IPS-18a (cell line): ENCODE data around the gene LPIN3.

ENCODE experiments used
- H3K27ac ChIP-seq: one replicate; pipeline ENCODE4 v1.5.1; 2013; ENCODE audit warnings: low read length
- H3K27me3 ChIP-seq: one replicate; pipeline ENCODE4 v1.6.1; 2013; ENCODE audit warnings: mild to moderate bottlenecking, low read length; ENCODE audit not compliant: control insufficient read depth, insufficient read depth
- H3K36me3 ChIP-seq: one replicate; pipeline ENCODE4 v1.6.1; 2013; ENCODE audit warnings: low read depth, low read length; ENCODE audit not compliant: control insufficient read depth
- H3K4me1 ChIP-seq: one replicate; pipeline ENCODE4 v1.6.1; 2013; ENCODE audit warnings: low read depth, low read length; ENCODE audit not compliant: control insufficient read depth
- H3K4me3 ChIP-seq: one replicate; pipeline ENCODE4 v1.5.1; 2013; ENCODE audit warnings: low read length
- H3K9ac ChIP-seq: one replicate; pipeline ENCODE4 v1.6.1; 2013; ENCODE audit warnings: mild to moderate bottlenecking, low read length, moderate library complexity
- H3K9me3 ChIP-seq: one replicate; pipeline ENCODE4 v1.6.1; 2013; ENCODE audit warnings: low read depth, low read length; ENCODE audit not compliant: control insufficient read depth

The LPIN3 gene

DNA sequence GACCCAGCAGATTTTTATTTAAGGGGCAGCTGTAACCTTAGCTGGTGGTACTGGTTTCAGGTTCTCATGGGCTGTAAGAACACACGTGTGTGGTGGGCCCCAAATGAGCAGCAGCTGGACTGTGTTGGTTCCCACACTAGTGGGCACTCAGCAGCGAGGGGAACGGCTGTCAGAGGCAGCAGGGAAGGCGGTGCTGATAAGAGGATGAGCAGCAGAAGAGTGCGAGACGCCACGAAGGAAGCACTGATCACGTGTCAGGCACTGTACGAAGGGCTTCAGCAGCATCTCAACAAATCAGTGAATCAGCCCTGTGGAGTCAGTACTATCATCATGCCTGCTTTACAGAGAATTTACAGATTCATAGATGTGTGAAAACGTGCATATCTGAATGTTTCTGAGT is 67.0 kb downstream of the LPIN3 start:
- Histone ChIP-seq H3K9ac (no peak overlapping the region), H3K27ac (no peak overlapping the region), H3K4me3 (no peak overlapping the region), H3K4me1 (no peaks in the 10 kb centered on the region), H3K27me3 (no peaks in the 10 kb centered on the region), H3K9me3 (no peaks in the 10 kb centered on the region), H3K36me3 (peaks cover 83% of the 10 kb centered on the region)

GRCh38 chr20:41408156-41408794 is 67.7 kb downstream of the LPIN3 start:
- no peak overlapping the region for H3K27ac ChIP-seq
- no peak overlapping the region for H3K4me3 ChIP-seq
- no peaks in the 10 kb centered on the region for H3K27me3 ChIP-seq
- no peaks in the 10 kb centered on the region for H3K9me3 ChIP-seq
- H3K9ac ChIP-seq = no peak overlapping the region
- no peaks in the 10 kb centered on the region for H3K4me1 ChIP-seq
- peaks cover 86% of the 10 kb centered on the region for H3K36me3 ChIP-seq

- H3K4me1 ChIP-seq = no peaks in the 10 kb centered on the region
- no peaks in the 10 kb centered on the region for H3K27me3 ChIP-seq
- no peaks in the 10 kb centered on the region for H3K9me3 ChIP-seq
- no peak overlapping the region for H3K9ac ChIP-seq
- no peak overlapping the region for H3K27ac ChIP-seq
- no peak overlapping the region for H3K4me3 ChIP-seq
- H3K36me3 ChIP-seq = peaks cover 87% of the 10 kb centered on the region
These were observed 68.4 kb downstream of the LPIN3 start for GRCh38 chr20:41408986-41409385.
